Measurements from ENCODE around the gene DNAH7. TPM values are rescaled to one million over a fixed set of nuclear protein-coding genes. Genes with fewer than 3 reads are reported as not detected.

Gene DNAH7
- total and polyA plus RNA-seq, 10 of the 15 experiments (the other 5 are each of a cell fraction or from before 2014, with no cell fraction given) = 0.05 to 0.61 (median 0.16) TPM

DNA sequence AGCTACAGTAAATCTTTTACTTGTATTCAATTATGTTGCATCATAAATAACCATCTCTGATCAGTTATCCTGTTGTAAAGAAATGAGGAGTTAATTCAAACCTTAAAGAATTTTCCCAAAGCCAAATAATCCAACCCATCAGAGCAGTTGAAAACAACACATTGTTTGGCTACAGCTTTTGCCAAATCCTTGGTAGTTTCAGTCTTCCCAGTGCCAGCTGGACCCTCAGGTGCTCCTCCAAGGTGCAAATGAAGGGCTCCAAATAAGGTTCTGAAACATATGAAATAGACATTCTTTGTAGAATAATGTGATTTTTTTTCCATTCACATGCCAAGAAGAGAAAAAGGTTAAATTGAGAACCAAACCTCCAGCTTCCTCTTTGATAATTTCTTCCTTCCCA is 158.7 kb downstream of the DNAH7 start:
- Histone ChIP-seq H2AFZ (ENCODE audit: control insufficient read depth, low read depth, low read length) (no peak overlapping the region), H4K20me1 (ENCODE audit: control insufficient read depth, insufficient read depth) (no peaks in the 10 kb centered on the region), H3K79me2 (ENCODE audit: control insufficient read depth, insufficient read depth, low read length) (no peaks in the 10 kb centered on the region), H3K36me3 (ENCODE audit: control insufficient read depth in 2 of 2, insufficient read depth in 2 of 2, low read length in 1 of 2) (no peaks in the 10 kb centered on the region), H3K27ac (ENCODE audit: control insufficient read depth, insufficient read depth) (no peak overlapping the region), H3K9me3 (replicated peaks; ENCODE audit: control insufficient read depth, insufficient read depth, low read length) (no peaks in the 10 kb centered on the region), H3K4me1 (ENCODE audit: control insufficient read depth, insufficient read depth, low read length) (no peaks in the 10 kb centered on the region), H3K4me3 (no peak overlapping the region), H3K27me3 (replicated peaks in 1 of 2; ENCODE audit: control insufficient read depth in 2 of 2, insufficient read depth in 2 of 2, low read length in 1 of 2) (no peaks in the 10 kb centered on the region), H3K4me2 (ENCODE audit: control insufficient read depth, insufficient read depth) (no peak overlapping the region), H3K9ac (ENCODE audit: control insufficient read depth, insufficient read depth, low read length) (no peak overlapping the region)
- in situ Hi-C loops (cut with MboI) (no loop called here), intact Hi-C loops (cut with micrococcal nuclease; ENCODE audit: unreplicated experiment) (no loop called here)
- no TSS peak for BruUV-seq (replicated peaks)
- DNase-seq (ENCODE audit: low read depth, low spot score) (no peak), ATAC-seq (no peak), FAIRE-seq (no peak)
- ChIA-PET POLR2A (no interaction called here), SMC1A (ENCODE audit: uncharacterized antibody, unreplicated experiment) (interaction anchor here (1.0 kb wide), 1 partner anchor 9 kb away, joined by 4 read pairs; no protein-coding TSS in a partner anchor), CTCF (no interaction called here), RAD21 (ENCODE audit: unreplicated experiment) (interaction anchor here (0.8 kb wide), 1 partner anchor 157 kb away, joined by 3 read pairs; no protein-coding TSS in a partner anchor)
- TF ChIP-seq MEF2A (IDR thresholded peaks at IDR 0.05; ENCODE audit: insufficient read depth, low read depth, low read length) (no peak), MTA2 (IDR thresholded peaks at IDR 0.05; ENCODE audit: low read depth) (no peak), RUNX3 (IDR thresholded peaks at IDR 0.05; ENCODE audit: low read length) (no peak), PAX5 (IDR thresholded peaks at IDR 0.05; ENCODE audit: borderline replicate concordance, low read depth, low read length) (no peak), ZNF384 (IDR thresholded peaks at IDR 0.05; ENCODE audit: borderline replicate concordance, low read depth, low read length) (no peak), CREB1 (IDR thresholded peaks at IDR 0.05; ENCODE audit: low read depth) (no peak), BMI1 (IDR thresholded peaks at IDR 0.05; ENCODE audit: borderline replicate concordance) (no peak), JUND (IDR thresholded peaks at IDR 0.05; ENCODE audit: low read depth, low read length) (no peak), NR2F1 (conservative IDR thresholded peaks at IDR 0.05) (no peak), SUPT20H (IDR thresholded peaks at IDR 0.05; ENCODE audit: borderline replicate concordance, control insufficient read depth, low read depth, low read length) (no peak), SPI1 (IDR thresholded peaks at IDR 0.05; ENCODE audit: borderline replicate concordance, insufficient read depth, low read depth, low read length) (no peak), SMAD1 (IDR thresholded peaks at IDR 0.05; ENCODE audit: low read depth, partially characterized antibody) (no peak), CEBPB (IDR thresholded peaks at IDR 0.05; ENCODE audit: borderline replicate concordance in 1 of 2, low read depth in 2 of 2, low read length in 2 of 2) (no peak), POLR2A (IDR thresholded peaks at IDR 0.05; ENCODE audit: low read depth, low read length) (no peak), KLF5 (IDR thresholded peaks at IDR 0.05; ENCODE audit: partially characterized antibody) (no peak), EP300 (IDR thresholded peaks at IDR 0.05; ENCODE audit: borderline replicate concordance in 1 of 2, control insufficient read depth in 1 of 2, low read depth in 2 of 2, low read length in 2 of 2) (no peak)
